Uterus (tissue), 4 donors: Measurements from ENCODE around the gene VAMP4. TPM values are rescaled to one million over a fixed set of nuclear protein-coding genes. Genes with fewer than 3 reads are reported as not detected.

ENCODE experiments used
- DNase-seq, 2 donors: peaks; one replicate each; pipeline ENCODE4 v3.0.0-alpha.2; 2019 to 2020
- H3K27ac ChIP-seq, 2 donors: fragments of 200-600 bp; sonication (generic); 1 replicate in 1 of 2; 2 replicates in 1 of 2; pipeline ENCODE4 v1.5.1; 2016 to 2018
- H3K27me3 ChIP-seq, 2 donors: fragments of 200-600 bp; sonication (generic); one replicate each; pipeline ENCODE4 v1.5.1; 2018 to 2019; ENCODE audit warnings: control low read depth in 1 of 2
- H3K36me3 ChIP-seq, 2 donors: fragments of 200-600 bp; sonication (generic); one replicate each; pipeline ENCODE4 v1.5.1; 2019; ENCODE audit warnings: control low read depth in 1 of 2
- H3K4me1 ChIP-seq, 2 donors: fragments of 200-600 bp; sonication (generic); one replicate each; pipeline ENCODE4 v1.5.1; 2018 to 2019; ENCODE audit warnings: control low read depth in 1 of 2
- H3K4me3 ChIP-seq, 2 donors: fragments of 200-600 bp; sonication (generic); 1 replicate in 1 of 2; 2 replicates in 1 of 2; pipeline ENCODE4 v1.5.1; 2018 to 2019; ENCODE audit warnings: mild to moderate bottlenecking in 1 of 2
- H3K9me3 ChIP-seq, 2 donors: fragments of 200-600 bp; sonication (generic); one replicate each; pipeline ENCODE4 v1.5.1; 2019; ENCODE audit warnings: control low read depth in 1 of 2
- CTCF ChIP-seq, 4 experiments: fragments of 200-600 bp in 2 of 4; fragments of 450-650 bp in 2 of 4; sonication (generic) in 2 of 4; IDR thresholded peaks; one replicate each; pipeline ENCODE4 v1.5.1; 2016 to 2019; ENCODE audit warnings: antibody characterized with exemption in 4 of 4, mild to moderate bottlenecking in 2 of 4, moderate library complexity in 1 of 4
- POLR2A ChIP-seq, 2 donors: fragments of 450-650 bp; IDR thresholded peaks; one replicate each; pipeline ENCODE4 v1.6.1; 2016; ENCODE audit warnings: antibody characterized with exemption in 2 of 2, mild to moderate bottlenecking in 1 of 2, moderate library complexity in 1 of 2
- intact Hi-C: fragments of 100-400 bp; cut with DNase I; formaldehyde crosslinking; loops from one replicate; pipeline ENCODE4 v1.15.1; 2023; ENCODE audit warnings: low total_unique reads
- total RNA-seq, 4 donors: library from RNA; depleted of rRNA in 3 of 4; stranded (reverse); fragments of >200 nt in 3 of 4; gene quantifications; one replicate each; pipeline versions ENCODE4 v1.1.0 to v1.2.4, GENCODE V29; 2014 to 2023
- donor health status: DM: yes; HTN: yes; CAD: no.

Gene VAMP4
- total RNA-seq, 4 donors from 2014 or later, result 8.2 to 30.2 (median 19.5) TPM

GRCh38 chr1:171762143-171762563, 20.3 kb upstream of the VAMP4 start:
- H3K27me3 ChIP-seq, result no peaks in the 10 kb centered on the region
- H3K9me3 ChIP-seq, result no peaks in the 10 kb centered on the region
- no peak overlapping the region for H3K4me3 ChIP-seq
- H3K4me1 ChIP-seq, result no peaks in the 10 kb centered on the region
- DNase-seq, result no peak
- H3K36me3 ChIP-seq, result no peaks in the 10 kb centered on the region
- H3K27ac ChIP-seq, result no peak overlapping the region
- intact Hi-C loops, result no loop called here
- TF ChIP-seq CTCF (IDR thresholded peaks at IDR 0.05) (no peak), POLR2A (IDR thresholded peaks at IDR 0.05) (no peak)

GRCh38 chr1:171758011-171758410, 16.1 kb upstream of the VAMP4 start:
- H3K4me3 ChIP-seq, result no peak overlapping the region
- no peaks in the 10 kb centered on the region for H3K27me3 ChIP-seq
- H3K27ac ChIP-seq, result no peak overlapping the region
- intact Hi-C loops, result no loop called here
- no peak for TF ChIP-seq POLR2A (IDR thresholded peaks at IDR 0.05)
- no peak for TF ChIP-seq CTCF (IDR thresholded peaks at IDR 0.05)
- H3K4me1 ChIP-seq, result no peaks in the 10 kb centered on the region
- no peak for DNase-seq
- H3K9me3 ChIP-seq, result no peaks in the 10 kb centered on the region
- H3K36me3 ChIP-seq, result no peaks in the 10 kb centered on the region

GRCh38 chr1:171756856-171757255, 15.0 kb upstream of the VAMP4 start:
- DNase-seq, result no peak
- H3K27ac ChIP-seq, result no peak overlapping the region
- no peak overlapping the region for H3K4me3 ChIP-seq
- intact Hi-C loops, result no loop called here
- H3K4me1 ChIP-seq, result no peaks in the 10 kb centered on the region
- H3K27me3 ChIP-seq, result no peaks in the 10 kb centered on the region
- no peaks in the 10 kb centered on the region for H3K36me3 ChIP-seq
- TF ChIP-seq CTCF (IDR thresholded peaks at IDR 0.05) (no peak), POLR2A (IDR thresholded peaks at IDR 0.05) (no peak)
- H3K9me3 ChIP-seq, result no peaks in the 10 kb centered on the region

GRCh38 chr1:171754971-171755370, 13.1 kb upstream of the VAMP4 start:
- Histone ChIP-seq H3K27ac (no peak overlapping the region), H3K4me1 (no peaks in the 10 kb centered on the region), H3K9me3 (no peaks in the 10 kb centered on the region), H3K4me3 (no peak overlapping the region), H3K27me3 (no peaks in the 10 kb centered on the region), H3K36me3 (no peaks in the 10 kb centered on the region)
- intact Hi-C loops, result no loop called here
- TF ChIP-seq POLR2A (IDR thresholded peaks at IDR 0.05) (no peak), CTCF (IDR thresholded peaks at IDR 0.05) (no peak)
- DNase-seq, result no peak

GRCh38 chr1:171754353-171754705, 12.5 kb upstream of the VAMP4 start:
- Histone ChIP-seq H3K4me3 (no peak overlapping the region), H3K9me3 (no peaks in the 10 kb centered on the region), H3K4me1 (no peaks in the 10 kb centered on the region), H3K27ac (no peak overlapping the region), H3K36me3 (no peaks in the 10 kb centered on the region), H3K27me3 (no peaks in the 10 kb centered on the region)
- intact Hi-C loops, result no loop called here
- no peak for DNase-seq
- TF ChIP-seq POLR2A (IDR thresholded peaks at IDR 0.05), result no peak
- no peak for TF ChIP-seq CTCF (IDR thresholded peaks at IDR 0.05)
